ENCODE data around the gene C1orf174. TPM values are rescaled to one million over a fixed set of nuclear protein-coding genes. Genes with fewer than 3 reads are reported as not detected.

C1orf174 gene
- polyA plus RNA-seq, 1 donor from 2014 or later, result 28.2 TPM

GRCh38 chr1:3929126-3929525 is 29.1 kb upstream of the C1orf174 start:
- H2AFZ ChIP-seq (ENCODE audit: low read depth, low read length), result no peak overlapping the region
- no peak overlapping the region for H3K4me2 ChIP-seq (ENCODE audit: low read length)
- no peak overlapping the region for H3K27ac ChIP-seq (ENCODE audit: low read length)
- no peaks in the 10 kb centered on the region for H3F3A ChIP-seq (ENCODE audit: insufficient read depth, low read length, poor library complexity, severe bottlenecking)
- H3K4me3 ChIP-seq (ENCODE audit: low read length), result no peak overlapping the region
- H3K9me2 ChIP-seq (ENCODE audit: insufficient read depth, low read length), result no peaks in the 10 kb centered on the region
- no peaks in the 10 kb centered on the region for H3K27me3 ChIP-seq (ENCODE audit: insufficient read depth, low read depth, low read length)
- no peaks in the 10 kb centered on the region for H3K36me3 ChIP-seq (ENCODE audit: insufficient read depth, low read length)
- H3K79me2 ChIP-seq (replicated peaks; ENCODE audit: insufficient read depth, low read length), result no peaks in the 10 kb centered on the region
- no peak overlapping the region for H3K9ac ChIP-seq (ENCODE audit: low read length)
- no peaks in the 10 kb centered on the region for H4K20me1 ChIP-seq (ENCODE audit: insufficient read depth)
- H3K9me3 ChIP-seq (ENCODE audit: low read length), result no peaks in the 10 kb centered on the region
- TF ChIP-seq EZH2 (IDR thresholded peaks at IDR 0.05; ENCODE audit: borderline replicate concordance, insufficient read depth, low read length, poor library complexity, severe bottlenecking), result no peak
- no peak for TF ChIP-seq REST (IDR thresholded peaks at IDR 0.05; ENCODE audit: borderline replicate concordance)
- TF ChIP-seq MXI1 (conservative IDR thresholded peaks at IDR 0.05; ENCODE audit: poor library complexity, severe bottlenecking), result no peak
- TF ChIP-seq SMC3 (conservative IDR thresholded peaks at IDR 0.05; ENCODE audit: poor library complexity), result no peak
- no peak for TF ChIP-seq CTCF (IDR thresholded peaks at IDR 0.05; ENCODE audit: poor library complexity, severe bottlenecking)
- no peak for TF ChIP-seq POLR2AphosphoS5 (IDR thresholded peaks at IDR 0.05)
- no peak for TF ChIP-seq EP300 (conservative IDR thresholded peaks at IDR 0.05; ENCODE audit: poor library complexity, severe bottlenecking)
- TF ChIP-seq TAF1 (IDR thresholded peaks at IDR 0.05; ENCODE audit: low read depth), result no peak
- TF ChIP-seq RAD21 (conservative IDR thresholded peaks at IDR 0.05), result no peak

- H3K4me2 ChIP-seq (ENCODE audit: low read length), result no peak overlapping the region
- H3K79me2 ChIP-seq (replicated peaks; ENCODE audit: insufficient read depth, low read length), result no peaks in the 10 kb centered on the region
- no peak overlapping the region for H2AFZ ChIP-seq (ENCODE audit: low read depth, low read length)
These were observed 28.5 kb upstream of the C1orf174 start for GRCh38 chr1:3928586-3928985.

More at GRCh38 chr1:3928586-3928985, 28.5 kb upstream of the C1orf174 start:
- Histone ChIP-seq H3K27me3 (ENCODE audit: insufficient read depth, low read depth, low read length) (no peaks in the 10 kb centered on the region), H3K9me3 (ENCODE audit: low read length) (no peaks in the 10 kb centered on the region), H4K20me1 (ENCODE audit: insufficient read depth) (no peaks in the 10 kb centered on the region), H3K36me3 (ENCODE audit: insufficient read depth, low read length) (no peaks in the 10 kb centered on the region), H3K9ac (ENCODE audit: low read length) (no peak overlapping the region), H3K4me3 (ENCODE audit: low read length) (no peak overlapping the region), H3K9me2 (ENCODE audit: insufficient read depth, low read length) (no peaks in the 10 kb centered on the region), H3K27ac (ENCODE audit: low read length) (no peak overlapping the region), H3F3A (ENCODE audit: insufficient read depth, low read length, poor library complexity, severe bottlenecking) (no peaks in the 10 kb centered on the region)
- TF ChIP-seq TAF1 (IDR thresholded peaks at IDR 0.05; ENCODE audit: low read depth) (no peak), POLR2AphosphoS5 (IDR thresholded peaks at IDR 0.05) (no peak), SMC3 (conservative IDR thresholded peaks at IDR 0.05; ENCODE audit: poor library complexity) (no peak), EP300 (conservative IDR thresholded peaks at IDR 0.05; ENCODE audit: poor library complexity, severe bottlenecking) (no peak), RAD21 (conservative IDR thresholded peaks at IDR 0.05) (no peak), REST (IDR thresholded peaks at IDR 0.05; ENCODE audit: borderline replicate concordance) (no peak), CTCF (IDR thresholded peaks at IDR 0.05; ENCODE audit: poor library complexity, severe bottlenecking) (no peak), MXI1 (conservative IDR thresholded peaks at IDR 0.05; ENCODE audit: poor library complexity, severe bottlenecking) (no peak)

Measured in neural cell (in vitro differentiated cells).